DLD1 (cell line): ENCODE measurements around the gene AMH.

Experiments
- in situ Hi-C: cut with HindIII; loops from 2 replicates; pipeline ENCODE4 v1.10.0; 2017; ENCODE audit warnings: low sequenced_read_pairs

Gene AMH

GRCh38 chr19:2234996-2235380 is 14.1 kb upstream of the AMH start:
- in situ Hi-C loops, result no loop called here

DNA sequence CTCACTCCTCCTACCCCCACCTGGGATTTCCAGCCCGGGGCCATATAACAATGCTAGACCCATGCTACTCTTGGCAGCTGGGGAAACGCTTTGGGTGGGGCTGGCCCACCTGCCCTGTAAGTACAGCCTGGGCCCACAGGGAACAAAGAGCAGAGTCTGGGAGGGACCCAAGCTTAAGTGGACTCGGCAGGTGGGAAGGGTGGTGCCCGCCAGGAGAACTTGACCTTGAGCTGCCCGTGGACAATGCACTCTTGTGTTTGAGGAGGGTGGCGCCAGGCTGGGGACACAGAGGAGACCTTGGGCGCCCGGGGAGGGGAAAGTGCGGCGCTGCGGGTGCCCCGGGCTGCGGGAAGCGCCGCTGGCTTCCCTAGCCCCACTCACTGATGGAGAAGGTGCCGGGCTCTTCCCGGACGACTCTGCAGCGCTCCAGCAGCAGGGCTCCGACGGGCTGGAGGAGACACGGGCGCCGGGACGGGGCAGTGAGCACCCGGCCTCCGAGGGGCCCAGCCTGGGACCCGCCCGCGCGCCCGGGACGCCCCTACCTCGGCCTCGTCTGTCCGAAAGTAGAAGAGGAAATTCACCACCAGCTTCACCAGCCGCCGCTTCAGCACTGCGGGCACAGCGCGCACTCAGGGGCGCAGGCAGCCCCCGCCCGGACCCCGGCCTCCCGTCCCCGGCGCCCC is 13.6 kb upstream of the AMH start:
- in situ Hi-C loops, result no loop called here

DNA sequence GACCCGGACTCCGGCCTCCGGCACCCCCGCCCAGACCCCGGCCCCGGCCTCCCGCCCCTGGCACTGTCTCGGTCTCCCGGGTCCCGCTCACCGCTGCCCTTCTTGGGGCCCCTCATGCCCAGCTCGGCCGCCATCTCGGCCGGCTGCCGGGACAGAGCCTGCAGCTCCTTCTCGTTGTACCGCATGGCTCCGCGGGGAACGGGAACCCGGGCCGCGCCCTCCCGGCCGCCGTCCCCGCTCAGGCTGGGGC is 13.1 kb upstream of the AMH start:
- in situ Hi-C loops, result no loop called here

DNA sequence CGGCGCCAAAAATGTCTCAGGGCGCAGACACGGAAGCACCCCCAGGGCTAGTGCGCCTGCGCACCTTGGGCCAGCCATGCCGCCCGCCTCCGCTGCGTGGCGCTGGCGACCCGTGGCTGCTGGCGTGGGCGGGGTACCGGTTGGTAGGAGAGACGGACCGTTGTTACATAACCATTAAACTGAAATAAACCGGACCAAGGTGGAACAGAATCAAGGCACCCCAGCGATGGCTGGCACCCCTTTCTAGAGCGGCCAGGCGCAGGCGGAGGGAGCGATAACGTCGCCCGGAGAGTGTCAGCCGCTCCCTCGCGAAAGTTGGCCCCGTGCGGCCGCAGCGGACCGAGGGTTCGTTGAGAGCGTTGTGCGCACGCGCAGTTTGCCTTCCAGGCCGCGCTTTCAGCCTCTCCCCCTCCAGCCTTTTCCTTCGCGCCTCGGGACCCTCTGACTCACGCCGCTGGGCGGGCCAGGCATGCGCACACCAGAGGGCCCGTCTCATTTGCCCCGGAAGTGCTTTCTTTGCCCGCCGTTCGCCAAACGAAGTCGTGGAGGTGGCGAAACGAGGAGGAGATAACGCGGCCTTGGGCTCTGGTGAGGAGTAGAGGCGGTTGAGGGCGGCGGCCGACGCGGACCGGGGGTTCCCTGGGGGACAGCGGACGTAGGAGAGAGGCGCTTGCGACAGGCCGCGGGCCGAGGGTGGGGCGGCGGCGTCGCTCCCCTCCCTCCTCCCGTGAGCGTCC is 12.6 kb upstream of the AMH start, which contains the start of the genes PLEKHJ1 and SF3A2:
PLEKHJ1 (minus strand) TSS at position 16 of the 737 bp plus-strand sequence. CDS start 81 bp downstream, outside the sequence.
SF3A2 (plus strand) TSS at position 511 of the 737 bp plus-strand sequence. CDS start 6,595 bp downstream, outside the sequence.
- in situ Hi-C loops, result no loop called here

- in situ Hi-C loops, result no loop called here
These were observed 11.9 kb upstream of the AMH start for GRCh38 chr19:2237051-2237868.

GRCh38 chr19:2237869-2238153 is 11.3 kb upstream of the AMH start:
- in situ Hi-C loops, result no loop called here

DNA sequence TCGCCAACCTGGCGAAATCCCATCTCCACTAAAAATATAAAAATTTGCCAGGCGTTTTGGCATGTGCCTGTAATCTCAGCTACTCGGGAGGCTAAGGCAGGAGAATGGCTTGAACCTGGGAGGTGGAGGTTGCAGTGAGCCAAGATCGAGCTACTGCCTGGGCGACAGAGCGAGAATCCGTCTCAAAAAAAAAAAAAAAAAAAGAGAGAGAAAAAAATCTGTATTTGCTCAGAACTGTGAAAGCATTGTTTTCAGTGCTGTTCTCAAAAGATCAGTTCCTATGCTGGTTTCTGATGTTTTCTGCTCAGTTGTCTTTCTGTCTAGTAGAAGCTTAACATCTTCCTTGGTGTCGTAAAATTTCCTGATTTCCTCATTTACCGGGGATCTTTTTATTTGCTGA is 9.9 kb upstream of the AMH start:
- in situ Hi-C loops, result no loop called here

DNA sequence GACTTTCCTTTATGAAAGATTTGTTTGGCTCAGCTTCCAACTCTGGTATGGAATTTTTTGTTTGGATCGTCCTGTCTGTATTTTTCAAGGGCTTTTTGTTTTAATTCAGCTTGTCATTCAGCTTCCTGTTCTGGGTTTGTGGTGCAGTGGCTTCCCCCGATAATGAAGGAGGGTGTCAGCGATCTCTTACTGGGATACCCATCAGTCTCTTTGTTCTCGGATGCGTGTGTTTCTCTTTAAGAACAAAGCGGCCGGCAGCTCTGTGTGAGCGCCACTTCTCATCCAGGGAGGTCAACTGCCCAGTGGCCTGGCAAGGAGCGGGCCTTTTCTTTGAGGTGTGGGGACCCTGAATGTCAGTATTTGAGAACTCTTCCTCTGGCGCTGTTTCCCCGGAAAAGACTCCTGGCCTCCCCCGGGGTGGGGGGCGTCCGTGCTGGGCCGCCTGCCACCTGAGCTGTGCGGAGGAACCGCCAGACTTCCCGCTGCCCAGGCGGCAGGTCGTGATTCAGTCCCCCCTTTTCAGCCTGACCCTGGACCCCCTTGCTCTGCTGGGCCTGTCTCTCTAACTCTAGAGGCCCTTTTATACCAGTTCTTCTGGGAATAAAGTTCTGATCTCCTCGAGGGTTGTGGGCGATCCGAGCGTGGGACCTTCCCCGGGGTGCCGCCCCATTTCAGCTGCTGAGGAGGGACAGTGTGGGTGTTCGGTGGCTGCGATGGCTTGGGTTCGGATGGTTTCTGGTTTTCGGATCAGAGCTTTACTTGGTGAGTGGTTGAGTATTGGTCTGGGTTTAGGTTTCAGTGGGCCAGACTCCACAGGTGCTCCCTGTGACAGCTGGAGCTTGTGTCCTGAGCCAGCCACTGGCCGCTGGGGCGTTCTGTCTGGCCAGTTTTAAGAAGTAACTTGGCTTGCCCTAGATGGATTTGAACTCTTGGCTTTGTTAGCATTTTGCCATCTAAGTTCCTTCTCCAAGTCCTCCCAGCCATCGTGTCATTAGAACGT is 9.1 kb upstream of the AMH start:
- in situ Hi-C loops, result no loop called here

- in situ Hi-C loops, result no loop called here
These were observed 8.0 kb upstream of the AMH start for GRCh38 chr19:2240881-2241760.

DNA sequence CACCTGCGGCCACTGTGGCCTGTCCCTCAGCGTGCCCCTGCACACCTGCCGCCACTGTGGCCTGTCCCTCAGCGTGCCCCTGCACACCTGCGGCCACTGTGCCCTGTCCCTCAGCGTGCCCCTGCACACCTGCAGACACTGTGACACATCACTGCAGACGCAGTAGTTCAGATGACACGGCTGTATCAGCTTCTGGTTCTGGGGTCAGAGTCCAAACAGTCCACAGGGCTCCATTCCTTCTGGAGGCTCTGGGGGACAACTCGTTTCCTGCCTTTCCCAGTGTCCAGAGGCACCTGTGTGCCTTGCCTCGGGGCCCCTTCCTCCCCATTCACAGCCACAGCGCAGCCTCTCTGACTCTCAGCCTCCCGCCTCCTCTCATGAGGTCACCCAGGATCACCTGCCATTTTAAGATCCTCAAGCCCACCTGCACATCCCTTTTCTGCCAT is 7.0 kb upstream of the AMH start:
- in situ Hi-C loops, result no loop called here

- in situ Hi-C loops, result no loop called here
These were observed 6.3 kb upstream of the AMH start for GRCh38 chr19:2242816-2243215.

- in situ Hi-C loops, result no loop called here
These were observed 5.6 kb upstream of the AMH start for GRCh38 chr19:2243274-2244124.

DNA sequence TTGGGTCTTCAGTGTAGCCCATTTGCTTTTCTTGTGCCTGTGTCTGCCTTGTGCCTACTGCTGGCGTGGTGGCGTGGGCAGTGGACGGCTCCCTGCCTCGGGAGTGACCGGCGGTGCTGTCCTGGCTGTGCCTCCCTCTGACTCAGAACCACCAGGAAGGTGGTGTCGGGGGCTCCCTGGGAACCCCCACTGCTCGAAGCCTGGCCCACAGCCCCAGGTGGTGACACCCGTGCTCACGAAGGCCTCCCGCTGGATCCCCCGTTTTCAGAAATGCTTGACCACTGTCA is 5.1 kb upstream of the AMH start:
- in situ Hi-C loops, result no loop called here

DNA sequence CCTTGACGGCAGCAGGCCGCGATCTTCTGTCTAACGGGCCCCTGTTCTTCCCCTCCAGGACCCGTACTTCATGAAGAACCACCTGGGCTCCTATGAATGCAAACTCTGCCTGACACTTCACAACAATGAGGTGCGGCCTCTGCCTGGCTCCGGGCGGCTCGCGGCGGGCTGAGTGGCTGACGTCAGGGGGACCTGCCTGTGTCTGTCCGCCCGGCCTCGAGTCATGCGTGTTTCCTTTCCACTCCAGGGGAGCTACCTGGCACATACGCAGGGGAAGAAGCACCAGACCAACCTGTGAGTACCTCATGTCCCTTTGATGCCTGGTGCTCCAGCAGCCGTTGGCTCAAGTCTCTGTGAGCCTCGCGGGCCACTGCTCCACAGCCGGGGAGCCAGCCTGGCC is 4.6 kb upstream of the AMH start:
- in situ Hi-C loops, result no loop called here

DNA sequence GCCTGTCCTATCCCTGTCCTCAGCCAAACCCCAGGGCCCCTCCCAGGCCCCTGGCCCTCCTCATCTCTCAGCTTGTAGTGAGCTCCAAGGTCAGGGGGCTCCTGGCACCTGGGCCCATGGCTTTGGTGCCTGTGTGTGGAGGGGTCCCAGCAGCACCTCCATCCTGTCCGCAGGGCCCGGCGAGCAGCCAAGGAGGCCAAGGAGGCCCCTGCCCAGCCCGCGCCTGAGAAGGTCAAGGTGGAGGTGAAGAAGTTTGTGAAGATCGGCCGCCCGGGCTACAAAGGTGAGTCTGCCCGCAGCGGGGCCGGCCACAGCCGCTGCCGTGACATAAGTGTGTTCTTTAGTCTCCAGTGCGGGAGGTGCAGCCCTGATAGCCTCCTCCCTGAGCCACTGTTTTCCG is 3.9 kb upstream of the AMH start:
- in situ Hi-C loops, result no loop called here

DNA sequence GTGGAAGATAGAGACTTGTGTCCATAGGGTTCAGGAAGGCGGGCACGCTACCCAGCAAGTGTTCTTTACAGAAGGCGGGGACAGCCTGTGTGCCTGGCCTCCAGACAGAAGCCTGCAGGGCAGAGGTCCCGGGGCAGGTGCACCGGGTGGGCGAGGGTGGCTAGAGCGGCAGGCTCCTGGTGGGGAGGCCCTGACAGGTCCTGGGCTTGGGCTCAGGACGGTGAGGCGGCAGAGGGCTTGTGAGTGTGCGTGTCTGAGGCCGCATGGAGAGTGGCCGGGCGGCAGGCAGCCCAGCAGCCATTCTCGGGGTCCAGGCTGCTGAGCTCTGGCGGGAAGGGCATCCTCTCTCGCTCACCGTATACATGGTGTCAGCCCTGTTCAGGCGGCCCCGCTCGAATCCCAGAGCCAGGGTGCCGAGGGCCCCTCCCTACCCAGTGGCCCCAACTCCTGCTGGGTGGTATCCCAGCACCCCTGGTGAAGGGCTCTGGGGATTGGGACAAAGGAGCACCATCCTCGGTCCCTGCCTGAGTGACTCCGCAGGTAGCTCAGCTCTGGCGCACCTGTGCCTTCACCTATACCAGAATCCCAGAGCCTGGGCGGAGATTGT is 3.0 kb upstream of the AMH start:
- in situ Hi-C loops, result no loop called here

- in situ Hi-C loops, result no loop called here
These were observed 2.2 kb upstream of the AMH start for GRCh38 chr19:2246801-2247361.

DNA sequence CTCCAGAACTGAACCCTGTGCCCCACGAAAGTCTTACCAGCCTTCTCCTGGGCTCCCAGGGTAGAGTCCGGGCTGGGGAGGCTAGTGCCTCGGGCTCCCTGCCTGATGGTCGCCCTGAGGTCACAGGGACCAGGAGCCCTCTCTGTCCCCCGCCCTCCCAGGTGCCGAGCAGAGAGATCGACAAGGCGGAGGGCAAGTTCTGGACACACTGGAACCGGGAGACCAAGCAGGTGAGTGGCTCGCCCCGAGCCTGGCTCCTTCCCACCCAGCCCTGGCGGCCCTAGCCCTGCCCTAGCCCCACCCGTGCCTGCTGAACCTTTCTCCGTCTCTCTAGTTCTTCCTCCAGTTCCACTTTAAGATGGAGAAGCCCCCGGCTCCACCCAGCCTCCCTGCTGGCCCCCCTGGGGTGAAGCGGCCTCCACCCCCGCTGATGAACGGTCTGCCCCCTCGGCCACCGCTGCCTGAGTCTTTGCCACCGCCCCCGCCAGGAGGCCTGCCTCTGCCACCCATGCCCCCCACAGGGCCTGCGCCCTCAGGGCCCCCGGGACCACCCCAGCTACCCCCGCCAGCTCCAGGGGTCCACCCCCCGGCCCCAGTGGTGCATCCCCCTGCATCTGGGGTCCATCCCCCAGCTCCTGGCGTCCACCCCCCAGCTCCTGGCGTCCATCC is 1.6 kb upstream of the AMH start:
- in situ Hi-C loops, result no loop called here
